SHP77 (cell line): ENCODE measurements around the gene GSS.

Source experiments
- DNase-seq, 2 experiments: peaks; one replicate each; lab custom pipeline; 2025; lab: John Stamatoyannopoulos, UW

The GSS gene

GRCh38 chr20:34993941-34994508 is 38.4 kb upstream of the GSS start:
- no peak for DNase-seq

GRCh38 chr20:34992751-34993417 is 37.3 kb upstream of the GSS start:
- DNase-seq, result no peak

GRCh38 chr20:34990661-34991214 is 35.1 kb upstream of the GSS start:
- no peak for DNase-seq

GRCh38 chr20:34990231-34990630 is 34.6 kb upstream of the GSS start:
- no peak for DNase-seq

GRCh38 chr20:34989670-34990069 is 34.1 kb upstream of the GSS start:
- DNase-seq, result no peak

GRCh38 chr20:34989118-34989517 is 33.5 kb upstream of the GSS start:
- DNase-seq, result no peak

- no peak for DNase-seq
Observed at GRCh38 chr20:34988191-34988540, 32.6 kb upstream of the GSS start.

- DNase-seq, result no peak
Observed at GRCh38 chr20:34987288-34988190, 31.9 kb upstream of the GSS start.

- no peak for DNase-seq
Observed at GRCh38 chr20:34986311-34987287, 31.0 kb upstream of the GSS start.

- no peak for DNase-seq
Observed at GRCh38 chr20:34985461-34986310, 30.1 kb upstream of the GSS start.

- no peak for DNase-seq
Observed at GRCh38 chr20:34984756-34985261, 29.2 kb upstream of the GSS start.

- DNase-seq, result no peak
Observed at GRCh38 chr20:34983995-34984735, 28.6 kb upstream of the GSS start.

- DNase-seq, result no peak
Observed at GRCh38 chr20:34983089-34983820, 27.6 kb upstream of the GSS start.

- DNase-seq, result no peak
Observed at GRCh38 chr20:34982270-34983088, 26.9 kb upstream of the GSS start.

GRCh38 chr20:34980543-34981233 is 25.1 kb upstream of the GSS start:
- DNase-seq, result peak; percentile 33 to 36

- DNase-seq, result no peak
Observed at GRCh38 chr20:34979366-34980153, 24.0 kb upstream of the GSS start.
